Stomach (tissue), 4 donors: Measurements from ENCODE around the gene FAS.

Experiments used
- EP300 ChIP-seq: sonication (generic); formaldehyde crosslinking; IDR thresholded peaks from one replicate; pipeline ENCODE4 v1.6.1; 2017; ENCODE audit warnings: antibody characterized with exemption
- POLR2A ChIP-seq, 4 donors: fragments of 450-650 bp; IDR thresholded peaks; one replicate each; pipeline ENCODE4 v1.6.1; 2016; ENCODE audit warnings: antibody characterized with exemption in 4 of 4, control low read depth in 2 of 4, mild to moderate bottlenecking in 1 of 4, moderate library complexity in 1 of 4
- TF ChIP-seq, protein P1 (sequence below), 7 experiments: fragments of 450-650 bp in 4 of 7; fragments of 200-600 bp in 3 of 7; sonication (generic) in 3 of 7; IDR thresholded peaks; one replicate each; pipeline ENCODE4 v1.5.1; 2016 to 2019; ENCODE audit warnings: antibody characterized with exemption in 7 of 7, control low read depth in 2 of 7, mild to moderate bottlenecking in 1 of 7

- TF ChIP-seq, protein P1, sequence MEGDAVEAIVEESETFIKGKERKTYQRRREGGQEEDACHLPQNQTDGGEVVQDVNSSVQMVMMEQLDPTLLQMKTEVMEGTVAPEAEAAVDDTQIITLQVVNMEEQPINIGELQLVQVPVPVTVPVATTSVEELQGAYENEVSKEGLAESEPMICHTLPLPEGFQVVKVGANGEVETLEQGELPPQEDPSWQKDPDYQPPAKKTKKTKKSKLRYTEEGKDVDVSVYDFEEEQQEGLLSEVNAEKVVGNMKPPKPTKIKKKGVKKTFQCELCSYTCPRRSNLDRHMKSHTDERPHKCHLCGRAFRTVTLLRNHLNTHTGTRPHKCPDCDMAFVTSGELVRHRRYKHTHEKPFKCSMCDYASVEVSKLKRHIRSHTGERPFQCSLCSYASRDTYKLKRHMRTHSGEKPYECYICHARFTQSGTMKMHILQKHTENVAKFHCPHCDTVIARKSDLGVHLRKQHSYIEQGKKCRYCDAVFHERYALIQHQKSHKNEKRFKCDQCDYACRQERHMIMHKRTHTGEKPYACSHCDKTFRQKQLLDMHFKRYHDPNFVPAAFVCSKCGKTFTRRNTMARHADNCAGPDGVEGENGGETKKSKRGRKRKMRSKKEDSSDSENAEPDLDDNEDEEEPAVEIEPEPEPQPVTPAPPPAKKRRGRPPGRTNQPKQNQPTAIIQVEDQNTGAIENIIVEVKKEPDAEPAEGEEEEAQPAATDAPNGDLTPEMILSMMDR (IDR thresholded peaks at IDR 0.05): no peak
- TF ChIP-seq EP300: no peak
- TF ChIP-seq POLR2A (IDR thresholded peaks at IDR 0.05): no peak
Observed at GRCh38 chr10:89047397-89047796, 56.8 kb downstream of the FAS start.
